Kidney (tissue), 14 donors: ENCODE measurements around the gene PRDM1. TPM values are rescaled to one million over a fixed set of nuclear protein-coding genes. Genes with fewer than 3 reads are reported as not detected.

Experiments used
- DNase-seq, 5 donors: peaks; one replicate each; pipeline ENCODE4 v3.0.0-alpha.2; 2013 to 2020
- FAIRE-seq: peaks from 2 replicates; lab custom pipeline; 2012; peaks lifted over from hg19 to GRCh38; lab: Jason Lieb, UNC
- H3K27ac ChIP-seq, 2 donors: one replicate each; pipeline ENCODE4 v1.7.0; 2013; ENCODE audit warnings: low read depth in 2 of 2, low read length in 2 of 2, inconsistent platforms in 1 of 2
- H3K27me3 ChIP-seq: one replicate; pipeline ENCODE4 v1.7.1; 2013; ENCODE audit warnings: low read length, inconsistent platforms; ENCODE audit not compliant: control insufficient read depth, insufficient read depth
- H3K36me3 ChIP-seq, 3 donors: one replicate each; pipeline versions ENCODE4 v1.7.0 to v1.7.1; 2013; ENCODE audit warnings: low read length in 3 of 3, control low read depth in 1 of 3, inconsistent platforms in 1 of 3; ENCODE audit not compliant: insufficient read depth in 3 of 3, control insufficient read depth in 2 of 3
- H3K4me1 ChIP-seq, 3 donors: one replicate each; pipeline versions ENCODE4 v1.7.0 to v1.7.1; 2013; ENCODE audit warnings: low read length in 3 of 3, inconsistent platforms in 1 of 3, low read depth in 1 of 3; ENCODE audit not compliant: control insufficient read depth in 2 of 3, insufficient read depth in 2 of 3
- H3K4me3 ChIP-seq, 3 donors: one replicate each; pipeline versions ENCODE4 v1.7.0 to v1.8.1; 2013; ENCODE audit warnings: low read length in 3 of 3, control low read depth in 1 of 3, inconsistent platforms in 1 of 3
- H3K9ac ChIP-seq, 3 donors: one replicate each; pipeline versions ENCODE4 v1.7.0 to v1.7.1; 2013; ENCODE audit warnings: low read length in 3 of 3, control low read depth in 1 of 3, inconsistent platforms in 1 of 3
- H3K9me3 ChIP-seq, 3 donors: one replicate each; pipeline versions ENCODE4 v1.7.0 to v1.7.1; 2013; ENCODE audit warnings: low read length in 3 of 3, control low read depth in 1 of 3, inconsistent platforms in 1 of 3; ENCODE audit not compliant: control insufficient read depth in 2 of 3, insufficient read depth in 1 of 3
- intact Hi-C: fragments of 100-400 bp; cut with DNase I; formaldehyde crosslinking; loops from one replicate; pipeline ENCODE4 v1.11.1; 2022
- polyA plus RNA-seq: library from polyadenylated mRNA; stranded (reverse); fragments of 350-450 nt; fragmentation: Illumina TruSeq; extraction: RNeasy Lipid Tissue Mini Kit (QIAGEN cat#74804); gene quantifications from one replicate; pipeline ENCODE4 v1.2.3, GENCODE V29; 2014; ENCODE audit warnings: low read depth, low replicate concordance; ENCODE audit not compliant: insufficient read depth
- total RNA-seq: library from RNA; stranded (reverse); fragmentation: NEBNext Ultra II Directional; extraction: Animal tissue kit (Norgen Biotek cat#: 25700); gene quantifications from one replicate; pipeline ENCODE4 v1.2.1, GENCODE V29; 2021
- TF ChIP-seq, protein P1 (sequence below): IDR thresholded peaks from 3 replicates; pipeline ENCODE4 v1.5.1; 2012; ENCODE audit warnings: mild to moderate bottlenecking, moderate library complexity, borderline replicate concordance; ENCODE audit not compliant: insufficient read depth; ENCODE audit errors: extremely low read depth
- donor health status: control.
- donor health status: control.
- donor health status: control.
- donor health status: control.
- donor health status: control.
- donor health status: DM: yes; HTN: yes; CAD: no.
- donor health status: Normal renal cell carcinoma (clear cell type).

The PRDM1 gene
- total and polyA plus RNA-seq, 2 donors from 2014 or later: 0.86 to 23.0 TPM

- Histone ChIP-seq H3K4me1 (no peaks in the 10 kb centered on the region), H3K9me3 (no peaks in the 10 kb centered on the region), H3K4me3 (no peak overlapping the region), H3K27ac (no peak overlapping the region), H3K36me3 (no peaks in the 10 kb centered on the region), H3K27me3 (no peaks in the 10 kb centered on the region), H3K9ac (no peak overlapping the region)
- DNase-seq (no peak), FAIRE-seq (no peak)
- TF ChIP-seq, protein P1, sequence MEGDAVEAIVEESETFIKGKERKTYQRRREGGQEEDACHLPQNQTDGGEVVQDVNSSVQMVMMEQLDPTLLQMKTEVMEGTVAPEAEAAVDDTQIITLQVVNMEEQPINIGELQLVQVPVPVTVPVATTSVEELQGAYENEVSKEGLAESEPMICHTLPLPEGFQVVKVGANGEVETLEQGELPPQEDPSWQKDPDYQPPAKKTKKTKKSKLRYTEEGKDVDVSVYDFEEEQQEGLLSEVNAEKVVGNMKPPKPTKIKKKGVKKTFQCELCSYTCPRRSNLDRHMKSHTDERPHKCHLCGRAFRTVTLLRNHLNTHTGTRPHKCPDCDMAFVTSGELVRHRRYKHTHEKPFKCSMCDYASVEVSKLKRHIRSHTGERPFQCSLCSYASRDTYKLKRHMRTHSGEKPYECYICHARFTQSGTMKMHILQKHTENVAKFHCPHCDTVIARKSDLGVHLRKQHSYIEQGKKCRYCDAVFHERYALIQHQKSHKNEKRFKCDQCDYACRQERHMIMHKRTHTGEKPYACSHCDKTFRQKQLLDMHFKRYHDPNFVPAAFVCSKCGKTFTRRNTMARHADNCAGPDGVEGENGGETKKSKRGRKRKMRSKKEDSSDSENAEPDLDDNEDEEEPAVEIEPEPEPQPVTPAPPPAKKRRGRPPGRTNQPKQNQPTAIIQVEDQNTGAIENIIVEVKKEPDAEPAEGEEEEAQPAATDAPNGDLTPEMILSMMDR: no peak
- intact Hi-C loops: no loop called here
These were observed 56.8 kb downstream of the PRDM1 start for GRCh38 chr6:106142876-106143431.

DNA sequence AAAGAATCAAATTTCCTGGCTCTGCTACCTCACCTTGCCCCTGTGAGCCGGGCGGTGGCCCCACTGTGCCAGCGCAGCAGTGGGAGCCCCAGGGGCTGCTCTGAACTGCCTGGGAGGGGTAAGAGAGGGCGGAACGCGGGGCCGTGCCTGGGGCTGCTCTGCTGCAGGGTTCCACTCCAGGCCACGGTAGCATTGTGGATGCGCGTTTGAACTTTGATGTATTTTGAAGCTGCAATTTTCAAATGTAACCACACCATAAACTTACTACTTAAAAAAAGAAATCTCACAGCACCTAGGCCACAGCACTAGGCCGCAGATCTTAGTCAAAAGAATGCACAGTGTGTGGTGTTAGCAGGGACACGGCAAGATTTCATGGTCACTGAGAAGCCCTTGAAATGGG is 57.5 kb downstream of the PRDM1 start:
- no peak overlapping the region for H3K9ac ChIP-seq
- intact Hi-C loops: no loop called here
- no peak for DNase-seq

DNA sequence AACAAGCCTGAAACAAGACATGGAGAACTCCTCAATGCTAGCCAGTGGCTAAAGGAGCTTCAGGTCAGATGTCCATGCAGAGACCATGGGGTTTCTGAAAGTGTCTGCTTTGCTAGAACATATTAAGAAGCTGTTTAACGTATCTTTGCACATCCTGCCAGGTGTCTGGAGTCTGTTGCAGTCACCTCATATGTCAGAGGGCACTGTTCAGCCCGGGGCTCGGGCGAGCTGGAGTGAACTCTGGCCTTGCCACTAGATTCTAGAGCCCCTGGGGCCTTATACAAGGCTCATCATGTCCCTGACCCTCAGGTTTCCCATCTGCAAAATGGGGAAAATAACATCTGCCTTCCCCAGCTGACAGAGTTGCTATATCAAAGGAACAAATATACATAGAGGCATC is 59.0 kb downstream of the PRDM1 start:
- Histone ChIP-seq H3K27me3 (no peaks in the 10 kb centered on the region), H3K36me3 (no peaks in the 10 kb centered on the region), H3K4me3 (no peak overlapping the region), H3K27ac (no peak overlapping the region), H3K4me1 (no peaks in the 10 kb centered on the region), H3K9me3 (no peaks in the 10 kb centered on the region), H3K9ac (no peak overlapping the region)
- TF ChIP-seq, protein P1: no peak
- DNase-seq (no peak), FAIRE-seq (no peak)
- intact Hi-C loops: no loop called here

More for the DNA sequence above, 57.5 kb downstream of the PRDM1 start:
- Histone ChIP-seq H3K27me3 (no peaks in the 10 kb centered on the region), H3K27ac (no peak overlapping the region), H3K4me3 (no peak overlapping the region), H3K9me3 (no peaks in the 10 kb centered on the region), H3K36me3 (no peaks in the 10 kb centered on the region), H3K4me1 (no peaks in the 10 kb centered on the region)
- TF ChIP-seq, protein P1: no peak
- no peak for FAIRE-seq

DNA sequence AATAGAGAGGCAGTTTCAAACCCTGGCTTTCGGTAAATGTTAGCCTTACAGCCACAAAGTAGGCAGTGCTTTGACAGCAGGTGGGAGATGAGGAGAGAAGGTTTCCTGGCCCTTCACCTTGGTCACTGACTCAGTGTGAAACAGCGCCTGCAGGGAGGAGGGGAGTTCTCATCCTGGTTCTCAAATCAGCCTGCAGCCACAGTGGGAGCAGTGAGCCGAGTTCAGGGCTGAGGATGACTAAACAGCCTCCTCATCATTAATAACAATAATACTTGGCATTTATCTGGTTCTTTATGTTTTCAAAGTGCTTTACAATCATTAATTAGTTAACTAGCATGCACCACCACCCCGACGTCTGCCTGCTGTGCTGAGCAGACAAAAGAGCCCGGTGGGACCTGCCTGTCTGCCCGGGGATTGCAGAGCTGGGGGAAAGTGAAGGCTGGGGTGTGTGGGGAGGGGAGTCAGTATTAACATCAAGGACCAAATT is 59.6 kb downstream of the PRDM1 start:
- intact Hi-C loops: no loop called here
- no peak overlapping the region for H3K4me3 ChIP-seq
- TF ChIP-seq, protein P1: no peak
- H3K27ac ChIP-seq: no peak overlapping the region
- FAIRE-seq (no peak), DNase-seq (no peak)
- H3K9ac ChIP-seq: no peak overlapping the region
- H3K9me3 ChIP-seq: no peaks in the 10 kb centered on the region
- H3K4me1 ChIP-seq: no peaks in the 10 kb centered on the region
- no peaks in the 10 kb centered on the region for H3K27me3 ChIP-seq
- no peaks in the 10 kb centered on the region for H3K36me3 ChIP-seq
